GM19035 (cell line): ENCODE measurements around the gene JPH2.

Experiments used
- ATAC-seq: cut with Tn5 transposase; IDR thresholded peaks from one replicate; pipeline ENCODE4 v1.9.1; 2021; ENCODE audit not compliant: unreplicated experiment

Gene JPH2

DNA sequence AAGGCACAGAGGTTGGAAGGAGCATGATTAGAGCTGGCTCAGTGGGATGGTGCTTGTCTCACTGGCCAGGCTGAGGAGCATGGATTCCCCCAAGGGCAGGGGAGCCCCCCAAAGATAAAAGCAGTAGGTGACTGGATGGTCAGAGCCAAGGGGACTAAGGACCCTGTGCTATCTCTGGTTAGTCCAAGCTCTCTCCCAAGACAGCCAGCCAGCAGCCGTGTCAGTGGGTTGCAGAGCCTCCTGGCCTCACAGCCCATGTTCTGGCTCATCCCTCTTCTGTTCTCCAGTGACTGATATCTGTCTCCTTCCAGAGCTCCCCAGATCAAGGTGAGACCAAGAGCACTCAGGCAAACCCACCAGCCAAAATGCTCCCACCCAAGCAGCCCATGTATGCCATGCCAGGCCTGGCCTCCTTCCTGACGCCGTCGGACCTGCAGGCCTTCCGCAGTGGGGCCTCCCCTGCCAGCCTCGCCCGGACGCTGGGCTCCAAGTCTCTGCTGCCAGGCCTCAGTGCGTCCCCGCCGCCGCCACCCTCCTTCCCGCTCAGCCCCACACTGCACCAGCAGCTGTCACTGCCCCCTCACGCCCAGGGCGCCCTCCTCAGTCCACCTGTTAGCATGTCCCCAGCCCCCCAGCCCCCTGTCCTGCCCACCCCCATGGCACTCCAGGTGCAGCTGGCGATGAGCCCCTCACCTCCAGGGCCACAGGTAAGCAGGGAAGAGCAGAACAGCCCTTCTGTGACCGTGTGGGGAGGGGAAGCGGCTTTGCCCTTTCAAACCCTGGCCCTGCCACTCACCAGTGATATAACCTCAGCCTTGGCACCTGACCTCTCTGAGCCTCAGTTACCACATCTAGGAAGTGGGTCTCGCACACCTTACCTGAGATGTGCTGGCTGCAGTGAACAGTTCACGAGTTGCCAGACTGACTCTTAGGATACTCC is 121.3 kb downstream of the JPH2 start:
- ATAC-seq, result no peak

DNA sequence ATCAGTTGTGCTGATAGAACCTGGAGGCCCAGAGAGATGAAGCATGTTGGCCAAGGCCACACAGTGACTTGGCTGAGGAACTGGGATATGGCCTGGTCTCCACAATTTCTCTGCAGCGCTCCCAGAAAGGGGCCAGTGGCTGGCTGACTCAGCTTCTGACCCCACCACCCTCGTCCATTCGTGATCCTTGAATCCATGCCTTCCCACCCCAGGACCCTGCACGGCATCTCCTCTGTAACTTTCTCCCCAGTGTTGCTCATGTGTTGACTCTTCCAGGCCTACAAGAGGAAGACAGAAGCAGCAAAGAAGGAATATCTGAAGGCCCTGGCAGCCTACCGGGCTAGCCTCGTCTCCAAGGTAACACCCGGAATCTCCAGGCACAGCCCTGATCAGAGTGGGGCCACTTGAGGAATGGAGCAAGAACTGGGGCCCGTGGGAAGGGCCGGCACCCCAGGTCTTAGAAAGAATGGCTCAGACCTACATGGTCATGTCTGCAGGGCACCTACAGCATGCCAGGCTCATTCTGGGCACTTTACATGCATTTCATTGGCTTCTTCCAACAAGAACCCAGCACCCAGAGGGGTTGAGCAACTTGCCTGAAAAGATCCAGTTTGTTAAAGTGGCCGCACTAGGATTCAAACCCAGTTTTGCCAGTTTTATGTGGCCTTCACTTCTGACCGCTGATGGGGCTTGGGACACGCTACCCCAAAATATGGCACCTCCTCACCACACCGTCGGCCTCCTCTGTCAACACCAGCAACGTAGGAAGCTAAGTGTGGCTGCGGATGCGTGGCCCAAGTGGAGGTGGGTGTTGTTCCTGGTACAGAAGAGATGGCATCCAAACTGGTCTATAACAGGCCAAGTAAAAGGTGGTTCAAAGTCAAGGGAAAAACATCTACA is 122.2 kb downstream of the JPH2 start:
- no peak for ATAC-seq
